HG02970 (cell line): ENCODE measurements around the gene ADAMTS20.

Experiments used
- ATAC-seq: cut with Tn5 transposase; IDR thresholded peaks from one replicate; pipeline ENCODE4 v1.9.1; 2021; ENCODE audit warnings: mild to moderate bottlenecking, moderate library complexity, moderate number of reproducible peaks; ENCODE audit not compliant: unreplicated experiment, low FRiP score

The ADAMTS20 gene

GRCh38 chr12:43501703-43502102 lies 50.3 kb downstream of the ADAMTS20 start:
- no peak for ATAC-seq

GRCh38 chr12:43493261-43493797 lies 58.7 kb downstream of the ADAMTS20 start:
- no peak for ATAC-seq

- ATAC-seq = no peak
Measured at GRCh38 chr12:43482311-43483085, 69.5 kb downstream of the ADAMTS20 start.

- no peak for ATAC-seq
Measured at GRCh38 chr12:43480591-43480990, 71.4 kb downstream of the ADAMTS20 start.

- no peak for ATAC-seq
Measured at GRCh38 chr12:43462741-43463140, 89.3 kb downstream of the ADAMTS20 start.

GRCh38 chr12:43462080-43462479 lies 89.9 kb downstream of the ADAMTS20 start:
- no peak for ATAC-seq

- no peak for ATAC-seq
Measured at GRCh38 chr12:43459285-43459684, 92.7 kb downstream of the ADAMTS20 start.

GRCh38 chr12:43453761-43454160 lies 98.2 kb downstream of the ADAMTS20 start:
- ATAC-seq = no peak

- peak; percentile 62 for ATAC-seq
Measured at GRCh38 chr12:43444940-43445564, 107.0 kb downstream of the ADAMTS20 start.

- ATAC-seq = no peak
Measured at GRCh38 chr12:43436597-43436996, 115.4 kb downstream of the ADAMTS20 start.

GRCh38 chr12:43434614-43435013 lies 117.4 kb downstream of the ADAMTS20 start:
- ATAC-seq = no peak

- no peak for ATAC-seq
Measured at GRCh38 chr12:43428088-43428600, 123.9 kb downstream of the ADAMTS20 start.

GRCh38 chr12:43425361-43425760 lies 126.6 kb downstream of the ADAMTS20 start:
- ATAC-seq = no peak

- no peak for ATAC-seq
Measured at GRCh38 chr12:43416981-43417380, 135.0 kb downstream of the ADAMTS20 start.

- no peak for ATAC-seq
Measured at GRCh38 chr12:43407816-43408645, 144.0 kb downstream of the ADAMTS20 start.

GRCh38 chr12:43406801-43407200 lies 145.2 kb downstream of the ADAMTS20 start:
- no peak for ATAC-seq

GRCh38 chr12:43402436-43402835 lies 149.6 kb downstream of the ADAMTS20 start:
- no peak for ATAC-seq

- ATAC-seq = no peak
Measured at GRCh38 chr12:43401096-43401495, 150.9 kb downstream of the ADAMTS20 start.

- ATAC-seq = no peak
Measured at GRCh38 chr12:43396671-43397070, 155.3 kb downstream of the ADAMTS20 start.

GRCh38 chr12:43392116-43392515 lies 159.9 kb downstream of the ADAMTS20 start:
- no peak for ATAC-seq

- no peak for ATAC-seq
Measured at GRCh38 chr12:43381879-43382278, 170.1 kb downstream of the ADAMTS20 start.
